H1 (cell line): ENCODE measurements around the gene ADM. TPM values are rescaled to one million over a fixed set of nuclear protein-coding genes. Genes with fewer than 3 reads are reported as not detected.

Experiments
- CTCF ChIA-PET: fragments of 300-600 bp; sonication (Branson Sonifier 250); formaldehyde crosslinking; loops from one replicate; lab custom pipeline; 2021; ENCODE audit not compliant: partially characterized antibody; lab: Charles Lee
- POLR2A ChIA-PET: fragments of 300-600 bp; sonication (Branson Sonifier 250); formaldehyde crosslinking; loops from one replicate; lab custom pipeline; 2021; ENCODE audit warnings: inconsistent platforms; ENCODE audit not compliant: partially characterized antibody; lab: Charles Lee
- DNase-seq, 2 experiments: peaks; one replicate each; pipeline versions ENCODE4 v3.0.0 to v3.0.0-alpha.2; 2010 to 2022; ENCODE audit warnings: low spot score in 2 of 2, low read depth in 1 of 2, mixed read lengths in 1 of 2
- FAIRE-seq: peaks from 2 replicates; lab custom pipeline; 2011; peaks lifted over from hg19 to GRCh38; lab: Jason Lieb, UNC
- H2AFZ ChIP-seq: 2 replicates; pipeline ENCODE4 v1.8.1; 2012; ENCODE audit warnings: low read length, inconsistent platforms
- H2AK5ac ChIP-seq: 2 replicates; pipeline ENCODE4 v1.6.1; 2013; ENCODE audit warnings: low read depth, low read length
- H2BK120ac ChIP-seq: replicated peaks from 2 replicates; pipeline ENCODE3; 2013; ENCODE audit warnings: low read depth, low read length, inconsistent platforms
- H2BK12ac ChIP-seq: 2 replicates; pipeline ENCODE4 v1.6.1; 2013; ENCODE audit warnings: low read depth, low read length
- H2BK15ac ChIP-seq: 2 replicates; pipeline ENCODE4 v1.6.1; 2013; ENCODE audit warnings: low read length
- H2BK20ac ChIP-seq: 2 replicates; pipeline ENCODE4 v1.6.1; 2013; ENCODE audit warnings: low read length
- H2BK5ac ChIP-seq: 2 replicates; pipeline ENCODE4 v1.6.1; 2013; ENCODE audit warnings: low read depth, low read length
- H3K14ac ChIP-seq: 2 replicates; pipeline ENCODE4 v1.6.1; 2013; ENCODE audit warnings: inconsistent platforms; ENCODE audit not compliant: insufficient read length
- H3K18ac ChIP-seq: 2 replicates; pipeline ENCODE4 v1.6.1; 2013; ENCODE audit warnings: low read length; ENCODE audit errors: extremely low read depth
- H3K23ac ChIP-seq: 2 replicates; pipeline ENCODE4 v1.6.1; 2013; ENCODE audit warnings: inconsistent platforms; ENCODE audit not compliant: insufficient read length
- H3K23me2 ChIP-seq: 2 replicates; pipeline ENCODE4 v1.6.1; 2013; ENCODE audit warnings: low read depth, low read length
- H3K27ac ChIP-seq: 2 replicates; pipeline ENCODE4 v1.6.1; 2011; ENCODE audit warnings: low read depth, low read length, inconsistent platforms
- H3K27me3 ChIP-seq, 4 experiments: replicated peaks in 1 of 4; 1 replicate in 1 of 4; 2 replicates in 3 of 4; pipeline versions ENCODE4 v1.6.1 to v1.8.1; 2011 to 2013; ENCODE audit warnings: low read length in 3 of 4, mild to moderate bottlenecking in 3 of 4, inconsistent platforms in 2 of 4, mixed read lengths in 2 of 4, moderate library complexity in 1 of 4; ENCODE audit not compliant: control insufficient read depth in 3 of 4, insufficient read depth in 3 of 4; ENCODE audit errors: extremely low read depth in 1 of 4
- H3K36me3 ChIP-seq, 4 experiments: 2 replicates each; pipeline versions ENCODE4 v1.6.1 to v1.8.1; 2011 to 2013; ENCODE audit warnings: mild to moderate bottlenecking in 4 of 4, low read length in 3 of 4, moderate library complexity in 2 of 4, control low read depth in 1 of 4, inconsistent platforms in 1 of 4; ENCODE audit not compliant: insufficient read depth in 4 of 4, control insufficient read depth in 2 of 4
- H3K4ac ChIP-seq: replicated peaks from 2 replicates; pipeline ENCODE3; 2013; ENCODE audit warnings: low read length, low read depth, mixed read lengths, inconsistent platforms; ENCODE audit not compliant: insufficient read length
- H3K4me1 ChIP-seq, 4 experiments: replicated peaks in 1 of 4; 1 replicate in 1 of 4; 2 replicates in 3 of 4; pipeline versions ENCODE4 v1.6.1 to v1.8.1; 2011 to 2013; ENCODE audit warnings: low read length in 3 of 4, inconsistent platforms in 2 of 4, mixed read lengths in 1 of 4; ENCODE audit not compliant: insufficient read depth in 4 of 4, control insufficient read depth in 3 of 4
- H3K4me2 ChIP-seq, 2 experiments: 2 replicates each; pipeline versions ENCODE4 v1.6.1 to v1.8.1; 2011 to 2013; ENCODE audit warnings: low read depth in 2 of 2, low read length in 2 of 2, control low read depth in 1 of 2, inconsistent platforms in 1 of 2, mild to moderate bottlenecking in 1 of 2; ENCODE audit not compliant: insufficient read depth in 1 of 2
- H3K4me3 ChIP-seq, 4 experiments: fragments of 200-600, 300-600 bp in 1 of 4; sonication (generic), shearing (Covaris generic), sonication (Bioruptor Twin) in 1 of 4; 2 replicates each; pipeline versions ENCODE4 v1.5.1 to v1.8.1; 2011 to 2016; ENCODE audit warnings: low read length in 4 of 4, low read depth in 3 of 4, control low read depth in 2 of 4, inconsistent platforms in 2 of 4, mild to moderate bottlenecking in 2 of 4, mixed read lengths in 1 of 4, moderate library complexity in 1 of 4; ENCODE audit not compliant: insufficient read depth in 2 of 4; ENCODE audit errors: extremely low read depth in 1 of 4
- H3K56ac ChIP-seq: replicated peaks from 2 replicates; pipeline ENCODE3; 2013; ENCODE audit warnings: low read depth, mild to moderate bottlenecking, mixed read lengths, low read length, inconsistent platforms; ENCODE audit not compliant: insufficient read length
- H3K79me1 ChIP-seq: 2 replicates; pipeline ENCODE4 v1.6.1; 2013; ENCODE audit warnings: low read depth, low read length, control low read depth
- H3K79me2 ChIP-seq, 2 experiments: 2 replicates each; pipeline versions ENCODE4 v1.6.1 to v1.8.1; 2012 to 2013; ENCODE audit warnings: low read length in 2 of 2, mild to moderate bottlenecking in 2 of 2, inconsistent platforms in 1 of 2; ENCODE audit not compliant: insufficient read depth in 2 of 2, control insufficient read depth in 1 of 2
- H3K9ac ChIP-seq, 4 experiments: replicated peaks in 1 of 4; 1 replicate in 1 of 4; 2 replicates in 3 of 4; pipeline versions ENCODE4 v1.6.1 to v1.8.1; 2011 to 2013; ENCODE audit warnings: low read depth in 3 of 4, low read length in 3 of 4, control low read depth in 2 of 4, mild to moderate bottlenecking in 2 of 4, moderate library complexity in 2 of 4, inconsistent platforms in 1 of 4; ENCODE audit errors: extremely low read depth in 1 of 4
- H3K9me3 ChIP-seq, 2 experiments: 2 replicates each; pipeline versions ENCODE4 v1.6.1 to v1.8.1; 2012 to 2013; ENCODE audit warnings: mild to moderate bottlenecking in 2 of 2, moderate library complexity in 2 of 2, control low read depth in 1 of 2, inconsistent platforms in 1 of 2, low read depth in 1 of 2, low read length in 1 of 2, mixed read lengths in 1 of 2; ENCODE audit not compliant: insufficient read depth in 2 of 2
- H4K20me1 ChIP-seq, 2 experiments: replicated peaks in 1 of 2; 2 replicates each; pipeline versions ENCODE3 to v1.8.1; 2011 to 2013; ENCODE audit warnings: inconsistent platforms in 2 of 2, low read length in 2 of 2, mild to moderate bottlenecking in 1 of 2; ENCODE audit not compliant: insufficient read depth in 2 of 2, control insufficient read depth in 1 of 2
- H4K5ac ChIP-seq: 2 replicates; pipeline ENCODE4 v1.6.1; 2013; ENCODE audit warnings: low read length, low read depth, mixed read lengths, inconsistent platforms; ENCODE audit not compliant: insufficient read length
- H4K8ac ChIP-seq: 2 replicates; pipeline ENCODE4 v1.8.0; 2013; ENCODE audit warnings: mild to moderate bottlenecking, moderate library complexity, low read length, inconsistent platforms; ENCODE audit not compliant: insufficient read depth; ENCODE audit errors: extremely low read depth
- H4K91ac ChIP-seq: replicated peaks from 2 replicates; pipeline ENCODE3; 2013; ENCODE audit warnings: low read length, mixed read lengths, inconsistent platforms; ENCODE audit not compliant: insufficient read length
- ASH2L ChIP-seq: fragments of 200-600, 300-600 bp; sonication (generic); IDR thresholded peaks from one replicate; pipeline ENCODE4 v1.7.1; 2017; ENCODE audit warnings: low read length
- BACH1 ChIP-seq: IDR thresholded peaks from 2 replicates; pipeline ENCODE4 v1.6.1; 2012; ENCODE audit warnings: low read length, improper control_type of control experiment
- BRCA1 ChIP-seq: IDR thresholded peaks from 2 replicates; pipeline ENCODE4 v1.6.1; 2012; ENCODE audit warnings: low read depth, low read length, improper control_type of control experiment
- CHD2 ChIP-seq: IDR thresholded peaks from 2 replicates; pipeline ENCODE4 v1.6.1; 2012; ENCODE audit warnings: low read length, improper control_type of control experiment
- HDAC6 ChIP-seq: IDR thresholded peaks from one replicate; pipeline ENCODE4 v1.7.1; 2012; ENCODE audit warnings: low read depth, mild to moderate bottlenecking, inconsistent platforms, low read length, moderate library complexity
- JUND ChIP-seq: IDR thresholded peaks from 2 replicates; pipeline ENCODE4 v1.6.1; 2011; ENCODE audit warnings: mild to moderate bottlenecking, improper control_type of control experiment, low read length
- KDM4A ChIP-seq: IDR thresholded peaks from one replicate; pipeline ENCODE4 v1.7.1; 2012; ENCODE audit warnings: low read depth, mild to moderate bottlenecking, moderate library complexity, low read length, inconsistent platforms; ENCODE audit not compliant: severe bottlenecking
- KDM5A ChIP-seq: fragments of 200-600 bp; IDR thresholded peaks from 2 replicates; pipeline ENCODE4 v1.7.1; 2012; ENCODE audit warnings: mild to moderate bottlenecking, low read length, inconsistent platforms, mixed read lengths
- NRF1 ChIP-seq: IDR thresholded peaks from 2 replicates; pipeline ENCODE4 v1.6.1; 2011; ENCODE audit warnings: mild to moderate bottlenecking, low read depth, low read length, improper control_type of control experiment
- SP2 ChIP-seq: IDR thresholded peaks from 2 replicates; pipeline ENCODE4 v1.6.1; 2012; ENCODE audit warnings: mild to moderate bottlenecking, low read length, inconsistent platforms
- SP4 ChIP-seq: IDR thresholded peaks from 2 replicates; pipeline ENCODE4 v1.6.1; 2012; ENCODE audit warnings: low read length, inconsistent platforms
- polyA plus RNA-seq, 7 experiments: library from polyadenylated mRNA; depleted of rRNA in 3 of 7; stranded (reverse) in 5 of 7; unstranded in 2 of 7; fragments of >200 nt in 5 of 7; fragments of 200-250 nt in 2 of 7; gene quantifications; 1 replicate in 5 of 7; 2 replicates in 1 of 7; 4 replicates in 1 of 7; pipeline versions ENCODE4 v1.2.1 to v1.2.3, GENCODE V29; 2011 to 2013; ENCODE audit warnings: missing spikeins in 2 of 7, mixed read lengths in 2 of 7
- total RNA-seq: library from RNA; stranded (reverse); fragmentation: NEBNext Ultra II Directional; extraction: Animal tissue kit (Norgen Biotek cat#: 25700); gene quantifications from 2 replicates; pipeline ENCODE4 v1.2.1, GENCODE V29; 2021
- TF ChIP-seq, protein P1 (sequence below): IDR thresholded peaks from 2 replicates; pipeline ENCODE4 v1.6.1; 2011; ENCODE audit warnings: low read depth, mild to moderate bottlenecking, low read length; ENCODE audit not compliant: insufficient read depth
- TF ChIP-seq, protein P2 (sequence below): IDR thresholded peaks from 2 replicates; pipeline ENCODE4 v1.6.1; 2012; ENCODE audit warnings: inconsistent platforms

Gene ADM
- total and polyA plus RNA-seq, 2 of the 8 experiments (the other 6 are each of a cell fraction or from before 2014, with no cell fraction given), result 94.1 to 95.6 TPM

DNA sequence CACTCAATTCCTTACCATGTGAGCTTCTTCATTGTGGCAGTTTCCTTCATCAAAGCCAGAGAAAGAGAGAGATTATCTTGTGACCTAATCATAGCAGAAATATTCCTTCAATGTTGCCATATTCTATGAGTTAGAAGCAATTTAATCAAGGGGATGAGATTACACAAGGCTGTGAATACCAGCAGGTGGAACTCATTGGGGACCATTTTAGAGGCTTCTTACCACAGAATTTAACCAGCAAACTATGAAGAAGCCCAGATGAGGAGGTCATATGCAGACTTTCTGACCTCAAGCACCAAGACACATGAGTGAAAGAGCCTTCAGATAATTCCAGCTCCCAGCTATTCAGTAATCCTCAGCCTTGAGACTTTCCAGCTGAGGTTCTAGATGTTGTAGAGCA is 51.3 kb downstream of the ADM start:
- Histone ChIP-seq H2AFZ (no peak overlapping the region), H4K91ac (no peak overlapping the region), H2AK5ac (no peak overlapping the region), H4K8ac (no peak overlapping the region), H4K5ac (no peak overlapping the region), H3K9ac (no peak overlapping the region), H3K36me3 (no peaks in the 10 kb centered on the region; a peak in 1 of 8 replicates), H3K4ac (no peak overlapping the region), H3K56ac (no peak overlapping the region), H2BK15ac (no peak overlapping the region), H3K4me3 (no peak overlapping the region)
- POLR2A ChIA-PET, result interaction anchor here (0.6 to 1.6 kb wide), 4 partner anchors 10 to 455 kb away, joined by 3 to 5 read pairs (median 4); partner anchors contain the start of gene ADM
- FAIRE-seq, result no peak
- TF ChIP-seq BRCA1, result no peak
- no peak for TF ChIP-seq NRF1
- no peak for TF ChIP-seq HDAC6
- TF ChIP-seq, protein P1, sequence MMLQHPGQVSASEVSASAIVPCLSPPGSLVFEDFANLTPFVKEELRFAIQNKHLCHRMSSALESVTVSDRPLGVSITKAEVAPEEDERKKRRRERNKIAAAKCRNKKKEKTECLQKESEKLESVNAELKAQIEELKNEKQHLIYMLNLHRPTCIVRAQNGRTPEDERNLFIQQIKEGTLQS, result no peak
- TF ChIP-seq KDM4A, result no peak
- TF ChIP-seq SP2, result no peak
- no peak for TF ChIP-seq BACH1
- no peak for TF ChIP-seq CHD2
- TF ChIP-seq JUND, result no peak
- no peak for TF ChIP-seq KDM5A
- no peak for TF ChIP-seq ASH2L
- no peak for TF ChIP-seq SP4
- TF ChIP-seq, protein P2, sequence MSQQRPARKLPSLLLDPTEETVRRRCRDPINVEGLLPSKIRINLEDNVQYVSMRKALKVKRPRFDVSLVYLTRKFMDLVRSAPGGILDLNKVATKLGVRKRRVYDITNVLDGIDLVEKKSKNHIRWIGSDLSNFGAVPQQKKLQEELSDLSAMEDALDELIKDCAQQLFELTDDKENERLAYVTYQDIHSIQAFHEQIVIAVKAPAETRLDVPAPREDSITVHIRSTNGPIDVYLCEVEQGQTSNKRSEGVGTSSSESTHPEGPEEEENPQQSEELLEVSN, result no peak
- TF ChIP-seq, all 59 proteins: peak for 0
- Histone ChIP-seq H3K79me1 (no peaks in the 10 kb centered on the region), H4K20me1 (no peaks in the 10 kb centered on the region), H3K27ac (no peak overlapping the region), H3K23me2 (no peaks in the 10 kb centered on the region; the same call in 1 of the 2 replicates), H2BK120ac (no peak overlapping the region), H2BK12ac (no peak overlapping the region; the same call in 1 of the 2 replicates), H3K18ac (no peak overlapping the region), H3K4me2 (no peak overlapping the region), H3K23ac (no peak overlapping the region), H3K79me2 (no peaks in the 10 kb centered on the region), H3K9me3 (peaks cover 0 to 6% of the 10 kb centered on the region in 2 experiments; a peak in 1 of 4 replicates), H3K27me3 (no peaks in the 10 kb centered on the region; a peak in 1 of 7 replicates), H3K14ac (no peak overlapping the region), H3K4me1 (peaks cover 5 to 18% (median 9%) of the 10 kb centered on the region in 4 experiments; a peak in 6 of 7 replicates), H2BK20ac (peak overlapping the region; percentile 11; the same call in 1 of the 2 replicates), H2BK5ac (no peak overlapping the region; the same call in 1 of the 2 replicates)
- no peak for DNase-seq
- CTCF ChIA-PET, result interaction anchor here (1.0 to 1.5 kb wide), 2 partner anchors 11 to 118 kb away, joined by 3 to 10 read pairs; no protein-coding TSS in a partner anchor
